ENCODE data around the gene TRAF3.

TRAF3 gene

GRCh38 chr14:102906616-102907302 lies 129.5 kb downstream of the TRAF3 start:
- H2AFZ ChIP-seq (ENCODE audit: low read depth) = no peak overlapping the region
- H3K4me2 ChIP-seq = no peak overlapping the region
- no peak overlapping the region for H3K4me3 ChIP-seq (IDR thresholded peaks at IDR 0.05; ENCODE audit: insufficient read depth, low read depth, low read length)
- no peaks in the 10 kb centered on the region for H3K79me2 ChIP-seq (ENCODE audit: insufficient read depth, low read depth)
- H3K27ac ChIP-seq = no peak overlapping the region
- H3K36me3 ChIP-seq (ENCODE audit: insufficient read depth) = no peaks in the 10 kb centered on the region
- no peak for TF ChIP-seq CTCF (conservative IDR thresholded peaks at IDR 0.05; ENCODE audit: low read depth, low read length)
- peaks cover 7% of the 10 kb centered on the region for H3K4me1 ChIP-seq (ENCODE audit: low read depth, poor library complexity, severe bottlenecking)
- H4K20me1 ChIP-seq (ENCODE audit: insufficient read depth) = no peaks in the 10 kb centered on the region
- no peaks in the 10 kb centered on the region for H3K27me3 ChIP-seq (ENCODE audit: insufficient read depth, low read depth)
- no peak overlapping the region for H3K9ac ChIP-seq

GRCh38 chr14:102907303-102907844 lies 130.1 kb downstream of the TRAF3 start:
- H3K4me1 ChIP-seq (ENCODE audit: low read depth, poor library complexity, severe bottlenecking) = peaks cover 1% of the 10 kb centered on the region
- H3K4me3 ChIP-seq (IDR thresholded peaks at IDR 0.05; ENCODE audit: insufficient read depth, low read depth, low read length) = no peak overlapping the region
- no peaks in the 10 kb centered on the region for H3K27me3 ChIP-seq (ENCODE audit: insufficient read depth, low read depth)
- no peak overlapping the region for H3K27ac ChIP-seq
- H3K36me3 ChIP-seq (ENCODE audit: insufficient read depth) = no peaks in the 10 kb centered on the region
- no peak overlapping the region for H3K9ac ChIP-seq
- H3K79me2 ChIP-seq (ENCODE audit: insufficient read depth, low read depth) = no peaks in the 10 kb centered on the region
- H2AFZ ChIP-seq (ENCODE audit: low read depth) = no peak overlapping the region
- no peak overlapping the region for H3K4me2 ChIP-seq
- H4K20me1 ChIP-seq (ENCODE audit: insufficient read depth) = no peaks in the 10 kb centered on the region
- TF ChIP-seq CTCF (conservative IDR thresholded peaks at IDR 0.05; ENCODE audit: low read depth, low read length) = no peak

GRCh38 chr14:102907980-102908730 lies 130.9 kb downstream of the TRAF3 start:
- Histone ChIP-seq H3K36me3 (ENCODE audit: insufficient read depth) (no peaks in the 10 kb centered on the region), H3K4me3 (IDR thresholded peaks at IDR 0.05; ENCODE audit: insufficient read depth, low read depth, low read length) (no peak overlapping the region), H3K79me2 (ENCODE audit: insufficient read depth, low read depth) (no peaks in the 10 kb centered on the region), H3K4me2 (no peak overlapping the region), H3K27me3 (ENCODE audit: insufficient read depth, low read depth) (no peaks in the 10 kb centered on the region), H3K9ac (no peak overlapping the region), H3K27ac (no peak overlapping the region), H3K4me1 (ENCODE audit: low read depth, poor library complexity, severe bottlenecking) (no peaks in the 10 kb centered on the region), H4K20me1 (ENCODE audit: insufficient read depth) (no peaks in the 10 kb centered on the region), H2AFZ (ENCODE audit: low read depth) (no peak overlapping the region)
- no peak for TF ChIP-seq CTCF (conservative IDR thresholded peaks at IDR 0.05; ENCODE audit: low read depth, low read length)

- Histone ChIP-seq H3K36me3 (ENCODE audit: insufficient read depth) (no peaks in the 10 kb centered on the region), H4K20me1 (ENCODE audit: insufficient read depth) (no peaks in the 10 kb centered on the region), H3K4me3 (IDR thresholded peaks at IDR 0.05; ENCODE audit: insufficient read depth, low read depth, low read length) (no peak overlapping the region), H3K27me3 (ENCODE audit: insufficient read depth, low read depth) (no peaks in the 10 kb centered on the region), H3K79me2 (ENCODE audit: insufficient read depth, low read depth) (no peaks in the 10 kb centered on the region), H3K27ac (no peak overlapping the region), H3K9ac (no peak overlapping the region), H2AFZ (ENCODE audit: low read depth) (no peak overlapping the region), H3K4me2 (no peak overlapping the region), H3K4me1 (ENCODE audit: low read depth, poor library complexity, severe bottlenecking) (no peaks in the 10 kb centered on the region)
- no peak for TF ChIP-seq CTCF (conservative IDR thresholded peaks at IDR 0.05; ENCODE audit: low read depth, low read length)
Measured at GRCh38 chr14:102908766-102909455, 131.7 kb downstream of the TRAF3 start.
